Chondrocyte (in vitro differentiated cells): ENCODE measurements around the gene COLQ. TPM values are rescaled to one million over a fixed set of nuclear protein-coding genes. Genes with fewer than 3 reads are reported as not detected.

Source experiments
- DNase-seq: peaks from one replicate; pipeline ENCODE4 v3.0.0; 2021; ENCODE audit warnings: mixed read lengths, low spot score
- H3K27ac Mint-ChIP-seq: one replicate; pipeline ENCODE4 v1.8.0; 2021; ENCODE audit warnings: mild to moderate bottlenecking, moderate library complexity, mixed read lengths; ENCODE audit not compliant: unreplicated experiment
- H3K27me3 Mint-ChIP-seq: 2 replicates; pipeline ENCODE4 v1.8.0; 2021; ENCODE audit warnings: low read depth, mixed read lengths
- H3K36me3 Mint-ChIP-seq: 2 replicates; pipeline ENCODE4 v1.8.0; 2021; ENCODE audit warnings: low read depth, mixed read lengths
- H3K4me1 Mint-ChIP-seq: 2 replicates; pipeline ENCODE4 v1.8.0; 2021; ENCODE audit warnings: low read depth, mild to moderate bottlenecking, mixed read lengths
- H3K4me3 Mint-ChIP-seq: one replicate; pipeline ENCODE4 v1.8.0; 2021; ENCODE audit warnings: mild to moderate bottlenecking, moderate library complexity, mixed read lengths; ENCODE audit not compliant: unreplicated experiment
- H3K9me3 Mint-ChIP-seq: 2 replicates; pipeline ENCODE4 v1.8.0; 2021; ENCODE audit warnings: low read depth, mixed read lengths
- CTCF ChIP-seq: fragments of 200-600 bp; sonication (generic); IDR thresholded peaks from 2 replicates; pipeline ENCODE4 v1.5.0; 2021; ENCODE audit warnings: antibody characterized with exemption, mild to moderate bottlenecking, moderate library complexity
- long read RNA-seq: library from polyadenylated mRNA; stranded (forward); transcript quantifications from one replicate; pipeline ENCODE4 v2.0.0, GENCODE V29; 2021
- total RNA-seq: library from RNA; stranded (reverse); gene quantifications from 3 replicates; pipeline ENCODE4 v1.2.1, GENCODE V29; 2021

The COLQ gene
- 4.2 to 5.6 TPM (median 4.4 TPM) in 3 replicates for total RNA-seq
- long read RNA-seq, transcript COLQ-203 (17 exons, 3,005 nt): major isoform, 5 of 12 reads
- long read RNA-seq, partial matches to known transcripts: 0 of 12 reads
- long read RNA-seq, other reads (novel, unspliced or antisense): 6 of 12 reads

GRCh38 chr3:15521573-15521965 is at the start of gene COLQ:
TSS of gene COLQ (minus strand) at chr3:15521706. CDS start at chr3:15521625, 81 bp downstream.
- Mint-ChIP-seq H3K4me3 (peak within 1 kb of the TSS; percentile 64), H3K27me3 (no peaks in the 10 kb centered on the region), H3K4me1 (peaks cover 46% of the 10 kb centered on the region), H3K27ac (peak within 1 kb of the TSS; percentile 86), H3K36me3 (no peaks in the 10 kb centered on the region), H3K9me3 (peaks cover 3% of the 10 kb centered on the region)
- TF ChIP-seq CTCF: no peak
- no peak for DNase-seq

- DNase-seq: no peak
- TF ChIP-seq CTCF: no peak
- no peaks in the 10 kb centered on the region for H3K4me1 Mint-ChIP-seq
- no peak overlapping the region for H3K4me3 Mint-ChIP-seq
- no peaks in the 10 kb centered on the region for H3K27me3 Mint-ChIP-seq
- H3K9me3 Mint-ChIP-seq: no peaks in the 10 kb centered on the region
- peaks cover 24% of the 10 kb centered on the region for H3K36me3 Mint-ChIP-seq
- H3K27ac Mint-ChIP-seq: no peak overlapping the region
Measured at GRCh38 chr3:15563190-15563589, 41.7 kb upstream of the COLQ start.

- TF ChIP-seq CTCF: no peak
- H3K4me3 Mint-ChIP-seq: no peak overlapping the region
- no peak overlapping the region for H3K27ac Mint-ChIP-seq
Measured at GRCh38 chr3:15562560-15562959, 41.1 kb upstream of the COLQ start.

GRCh38 chr3:15558581-15558980 is 37.1 kb upstream of the COLQ start:
- no peak overlapping the region for H3K4me3 Mint-ChIP-seq
- no peak for DNase-seq
- peaks cover 12% of the 10 kb centered on the region for H3K36me3 Mint-ChIP-seq
- no peaks in the 10 kb centered on the region for H3K27me3 Mint-ChIP-seq
- H3K27ac Mint-ChIP-seq: no peak overlapping the region
- peaks cover 5% of the 10 kb centered on the region for H3K4me1 Mint-ChIP-seq
- no peaks in the 10 kb centered on the region for H3K9me3 Mint-ChIP-seq
- TF ChIP-seq CTCF: no peak

More at GRCh38 chr3:15562560-15562959, 41.1 kb upstream of the COLQ start:
- no peaks in the 10 kb centered on the region for H3K27me3 Mint-ChIP-seq
- peaks cover 19% of the 10 kb centered on the region for H3K36me3 Mint-ChIP-seq
- H3K4me1 Mint-ChIP-seq: peaks cover 3% of the 10 kb centered on the region
- no peaks in the 10 kb centered on the region for H3K9me3 Mint-ChIP-seq
- DNase-seq: no peak

- H3K4me1 Mint-ChIP-seq: peaks cover 5% of the 10 kb centered on the region
- DNase-seq: no peak
- no peaks in the 10 kb centered on the region for H3K27me3 Mint-ChIP-seq
- no peak overlapping the region for H3K4me3 Mint-ChIP-seq
- no peaks in the 10 kb centered on the region for H3K9me3 Mint-ChIP-seq
- peak overlapping the region; percentile 13 for H3K27ac Mint-ChIP-seq
- peaks cover 4% of the 10 kb centered on the region for H3K36me3 Mint-ChIP-seq
- TF ChIP-seq CTCF: peak; percentile 91
Measured at GRCh38 chr3:15557511-15557946, 36.0 kb upstream of the COLQ start.
